ENCODE measurements around the gene RYR2.

DNA sequence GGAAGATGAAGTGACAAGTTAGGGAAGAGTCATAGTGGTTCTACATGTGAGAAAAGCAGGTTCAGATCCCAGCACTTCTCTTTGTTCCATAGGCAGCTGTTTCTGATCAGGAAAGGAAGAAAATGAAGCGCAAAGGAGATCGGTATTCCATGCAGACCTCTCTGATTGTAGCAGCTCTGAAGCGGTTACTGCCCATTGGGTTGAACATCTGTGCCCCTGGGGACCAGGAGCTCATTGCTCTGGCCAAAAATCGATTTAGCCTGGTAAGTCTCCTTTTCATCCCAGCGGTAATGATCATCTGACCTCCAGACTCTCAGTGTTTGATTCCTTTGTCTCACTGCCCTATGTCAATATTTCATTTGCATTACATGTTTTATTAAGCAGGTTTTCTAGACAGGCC, 675.1 kb downstream of the RYR2 start:
- no peak for TF ChIP-seq KDM4A (IDR thresholded peaks at IDR 0.05; ENCODE audit: low read depth, low read length, severe bottlenecking)
- TF ChIP-seq POLR2AphosphoS5 (IDR thresholded peaks at IDR 0.05; ENCODE audit: low read depth, low read length), result no peak
- no peak for TF ChIP-seq ZNF274 (IDR thresholded peaks at IDR 0.05; ENCODE audit: borderline replicate concordance, extremely low read depth, low read length)
- TF ChIP-seq EP300 (IDR thresholded peaks at IDR 0.05; ENCODE audit: borderline replicate concordance in 1 of 2, low read depth in 2 of 2, low read length in 2 of 2), result no peak
- no peak for TF ChIP-seq TAF1 (IDR thresholded peaks at IDR 0.05; ENCODE audit: low read depth, low read length)
- TF ChIP-seq, protein P1, sequence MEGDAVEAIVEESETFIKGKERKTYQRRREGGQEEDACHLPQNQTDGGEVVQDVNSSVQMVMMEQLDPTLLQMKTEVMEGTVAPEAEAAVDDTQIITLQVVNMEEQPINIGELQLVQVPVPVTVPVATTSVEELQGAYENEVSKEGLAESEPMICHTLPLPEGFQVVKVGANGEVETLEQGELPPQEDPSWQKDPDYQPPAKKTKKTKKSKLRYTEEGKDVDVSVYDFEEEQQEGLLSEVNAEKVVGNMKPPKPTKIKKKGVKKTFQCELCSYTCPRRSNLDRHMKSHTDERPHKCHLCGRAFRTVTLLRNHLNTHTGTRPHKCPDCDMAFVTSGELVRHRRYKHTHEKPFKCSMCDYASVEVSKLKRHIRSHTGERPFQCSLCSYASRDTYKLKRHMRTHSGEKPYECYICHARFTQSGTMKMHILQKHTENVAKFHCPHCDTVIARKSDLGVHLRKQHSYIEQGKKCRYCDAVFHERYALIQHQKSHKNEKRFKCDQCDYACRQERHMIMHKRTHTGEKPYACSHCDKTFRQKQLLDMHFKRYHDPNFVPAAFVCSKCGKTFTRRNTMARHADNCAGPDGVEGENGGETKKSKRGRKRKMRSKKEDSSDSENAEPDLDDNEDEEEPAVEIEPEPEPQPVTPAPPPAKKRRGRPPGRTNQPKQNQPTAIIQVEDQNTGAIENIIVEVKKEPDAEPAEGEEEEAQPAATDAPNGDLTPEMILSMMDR (IDR thresholded peaks at IDR 0.05; ENCODE audit: control extremely low read depth in 1 of 3, insufficient read depth in 1 of 3, low read depth in 1 of 3, low read length in 3 of 3), result no peak
- TF ChIP-seq MAX (IDR thresholded peaks at IDR 0.05), result no peak
- no peak for TF ChIP-seq USF2 (IDR thresholded peaks at IDR 0.05; ENCODE audit: low read length)
- TF ChIP-seq SP2 (IDR thresholded peaks at IDR 0.05; ENCODE audit: low read length), result no peak
- no peak for TF ChIP-seq JUND (IDR thresholded peaks at IDR 0.05; ENCODE audit: low read length)
- no peak for TF ChIP-seq CHD1 (IDR thresholded peaks at IDR 0.05; ENCODE audit: low read depth, low read length)
- TF ChIP-seq MAFK (IDR thresholded peaks at IDR 0.05; ENCODE audit: low read depth, low read length), result no peak
